Activated effector memory CD4-positive, alpha-beta T cell treated with Interleukin-2 at 50 U/mL for 16 hours (primary cell): Measurements from ENCODE around the gene AGBL4.
A peak's percentile ranks its signal among the peaks of the same experiment; 100 is the strongest.

ENCODE experiments used
- DNase-seq: peaks from one replicate; pipeline ENCODE4 v3.0.0-alpha.2; 2020

Gene AGBL4

DNA sequence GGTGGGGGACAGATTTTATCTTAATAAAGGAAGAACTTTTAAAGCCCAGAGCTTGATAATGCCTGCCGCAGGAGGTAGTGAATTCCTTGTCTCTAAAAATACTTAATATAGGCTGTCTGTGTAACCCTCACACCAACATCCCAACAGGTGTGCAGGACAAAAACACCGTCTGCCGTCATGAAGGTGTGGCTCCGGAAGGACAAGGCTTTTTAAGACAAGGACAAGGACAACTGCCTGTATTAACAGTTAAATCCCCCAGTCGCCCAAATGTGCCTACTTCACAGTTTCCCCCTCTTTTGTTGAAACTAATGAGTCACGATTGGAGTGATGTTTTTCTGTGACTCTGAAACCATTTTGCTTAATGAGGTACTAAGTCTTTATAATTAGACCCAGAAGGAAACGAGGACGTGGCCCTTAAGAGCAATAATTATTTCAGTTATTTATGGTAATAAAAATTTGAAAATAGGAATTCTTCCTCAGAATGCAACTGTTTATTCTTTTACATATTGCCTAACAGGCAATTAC is 1524.5 kb downstream of the AGBL4 start:
- DNase-seq, result no peak

DNA sequence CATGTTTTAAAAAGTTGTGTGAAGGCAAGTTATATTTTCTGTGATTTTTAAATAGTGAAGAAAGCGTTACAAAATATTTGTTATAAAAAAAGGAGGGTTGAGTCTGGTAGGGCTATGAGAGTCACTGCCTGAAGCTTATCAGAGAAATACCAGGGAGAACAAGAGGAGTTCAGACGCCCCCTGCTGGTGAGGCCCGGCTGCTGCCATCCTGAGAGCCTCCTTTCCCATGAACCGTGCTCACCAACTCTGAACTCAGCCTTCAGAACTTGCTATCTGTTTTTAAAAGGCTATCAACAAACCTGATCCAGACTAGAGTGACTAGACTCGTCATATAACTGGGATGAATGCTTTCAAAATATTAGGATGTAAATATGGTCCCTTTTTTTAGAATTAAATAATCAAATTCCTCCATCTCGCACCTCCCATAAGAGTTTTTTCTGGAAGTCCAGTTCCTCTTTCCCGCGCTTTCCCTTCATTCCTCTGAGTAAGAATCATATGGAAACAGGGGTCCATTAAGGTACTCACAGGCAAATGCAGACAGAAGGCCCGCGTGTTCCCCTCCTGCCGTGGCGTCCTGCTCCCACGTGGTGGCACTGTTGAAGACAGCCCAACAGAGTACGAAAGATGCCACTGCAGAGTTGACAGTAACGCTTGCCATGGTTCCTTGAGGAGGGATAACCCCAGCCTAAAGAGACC is 1525.5 kb downstream of the AGBL4 start:
- peak; percentile 22 for DNase-seq

DNA sequence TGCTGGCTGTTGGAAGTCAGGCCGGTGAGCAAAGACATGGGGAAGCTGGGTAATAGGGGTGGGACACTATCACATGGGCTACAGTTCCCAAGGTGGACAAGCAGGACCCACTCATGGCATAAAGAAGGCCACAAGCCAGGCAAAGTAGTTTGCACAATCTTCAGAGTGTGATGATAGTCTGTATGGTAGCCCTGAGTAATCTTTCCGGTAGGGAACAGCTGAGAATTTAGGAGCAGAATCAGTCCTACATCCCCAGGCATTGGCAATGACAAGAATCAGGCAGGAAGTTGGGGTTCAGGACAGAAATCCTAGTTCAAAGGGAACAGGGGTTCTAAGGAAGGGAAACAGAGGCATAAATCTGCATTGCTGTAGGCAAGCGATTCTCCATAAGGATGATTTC is 1527.8 kb downstream of the AGBL4 start:
- DNase-seq, result no peak

DNA sequence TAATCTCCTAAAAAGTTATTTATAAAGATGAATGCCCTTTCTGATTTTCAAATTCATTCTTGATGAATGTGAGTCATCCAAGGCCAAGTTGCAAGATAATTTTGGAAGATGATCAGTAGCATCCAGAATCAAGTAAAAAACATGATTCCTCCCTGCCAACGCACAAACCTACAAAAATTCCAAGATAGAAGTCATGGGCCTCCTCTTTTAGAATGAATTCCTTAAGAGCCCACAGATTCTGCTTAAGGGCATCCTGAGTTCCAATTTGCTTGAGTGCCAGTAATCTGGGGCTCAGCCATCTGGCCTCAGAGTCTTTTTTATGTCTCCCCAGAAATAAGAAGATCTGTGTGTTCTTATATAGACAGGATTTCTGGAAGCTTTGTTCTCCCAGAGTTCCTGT is 1528.6 kb downstream of the AGBL4 start:
- DNase-seq, result no peak

DNA sequence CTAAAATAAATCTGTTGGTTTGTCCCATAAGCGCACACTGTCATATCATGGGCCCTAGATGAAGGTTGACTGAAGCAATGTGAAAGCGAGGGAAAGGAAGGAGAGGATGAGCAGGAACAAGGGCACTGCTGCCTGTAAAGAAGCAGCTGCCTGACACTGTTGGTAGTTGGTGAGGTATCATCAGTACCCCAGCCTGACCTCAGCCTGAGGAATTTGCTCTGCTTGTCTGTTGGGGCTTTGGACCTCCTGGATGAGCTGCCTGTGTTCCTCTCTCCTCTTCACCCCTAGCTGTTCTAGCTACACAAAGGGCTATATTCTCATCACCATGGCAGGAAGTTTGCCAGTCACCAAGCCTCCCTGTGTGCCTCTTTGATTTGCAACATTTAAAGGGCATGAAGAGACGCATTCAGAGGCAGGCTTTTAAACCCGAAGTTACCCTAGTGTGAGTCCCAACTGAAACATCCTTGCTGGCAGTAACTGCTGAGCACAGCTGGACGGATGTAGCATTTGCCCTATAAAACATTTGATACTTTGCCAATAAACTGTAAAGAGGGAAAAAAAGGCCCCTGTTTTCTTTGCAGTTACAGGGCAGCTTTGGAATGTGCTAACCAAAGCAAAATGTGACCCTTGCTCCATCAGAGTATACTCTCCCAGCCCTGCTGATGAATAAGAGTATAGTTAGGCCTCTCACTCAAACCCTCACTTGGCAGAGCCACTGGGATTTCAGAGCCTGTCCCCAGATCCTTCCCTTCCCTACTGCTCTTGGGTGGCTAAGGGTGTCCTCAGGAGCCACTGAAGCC is 1529.6 kb downstream of the AGBL4 start:
- no peak for DNase-seq

DNA sequence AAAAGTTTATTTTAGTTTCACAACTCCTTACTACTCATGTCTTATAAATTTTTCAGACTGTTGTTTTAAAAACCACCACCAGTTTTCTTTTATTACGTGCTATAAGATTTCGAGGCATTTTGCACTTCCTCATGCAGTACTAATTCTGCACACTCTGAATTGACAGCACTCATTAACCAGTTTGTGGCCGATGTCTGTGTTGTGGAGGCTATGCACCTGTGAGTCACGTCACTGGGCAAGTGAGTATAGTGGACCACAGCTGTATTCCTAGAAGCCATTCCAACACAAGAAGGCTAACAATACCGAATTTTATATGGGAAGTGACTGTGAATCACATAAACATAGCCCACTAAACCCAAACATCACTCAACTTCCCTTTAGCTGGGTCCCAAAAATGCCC is 1530.7 kb downstream of the AGBL4 start:
- no peak for DNase-seq

DNA sequence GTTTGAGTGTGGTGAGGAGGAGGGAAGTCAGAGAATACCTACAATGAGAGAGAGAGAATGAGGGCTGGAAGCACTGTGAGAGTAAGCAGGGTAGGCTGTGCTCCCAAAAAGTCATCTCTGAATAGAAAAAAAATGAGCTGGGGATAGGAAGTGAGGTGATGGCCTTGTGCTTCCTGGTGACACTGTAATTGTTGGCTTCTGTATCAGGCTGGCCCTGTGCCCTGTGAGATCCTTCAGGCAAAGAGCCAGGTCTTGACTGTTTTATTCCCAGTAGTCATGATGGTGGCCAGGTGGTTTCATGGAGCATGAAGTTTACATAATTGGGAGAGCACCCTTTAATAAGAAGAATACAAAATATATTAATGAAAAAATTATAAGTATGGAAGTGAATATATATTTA is 1531.4 kb downstream of the AGBL4 start:
- DNase-seq, result no peak

DNA sequence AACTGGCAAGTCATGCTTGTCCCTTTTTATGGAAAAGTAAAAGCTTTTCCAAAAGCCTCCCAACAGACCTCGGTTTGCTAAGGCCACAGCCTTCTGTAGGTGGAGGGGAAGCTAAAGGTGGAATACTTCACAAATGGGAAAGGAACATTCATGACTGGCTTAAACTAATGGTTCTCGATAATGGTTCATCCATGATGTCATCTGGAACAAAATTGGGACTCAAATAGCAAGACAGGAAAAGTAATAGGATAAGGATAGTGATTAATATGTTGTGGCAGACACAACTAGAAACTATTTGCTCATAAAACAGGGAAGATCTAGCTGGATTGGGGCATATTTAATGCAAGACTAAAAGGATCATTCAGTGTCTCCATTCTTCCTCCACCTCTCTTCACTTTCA is 1535.0 kb downstream of the AGBL4 start:
- no peak for DNase-seq
